Lung (tissue), 12 donors: ENCODE results near the gene NPW. TPM values are rescaled to one million over a fixed set of nuclear protein-coding genes. Genes with fewer than 3 reads are reported as not detected.
"Not testable (repeated sequence)": the region's sequence is repeated elsewhere in the genome, so short reads cannot be mapped to it uniquely, and the experiment has no call there.

Experiments used
- ATAC-seq: fragments of 200-7000 bp; cut with Tn5 transposase; one replicate; pipeline ENCODE4 v1.9.1; 2020; ENCODE audit warnings: moderate number of reproducible peaks; ENCODE audit not compliant: insufficient read depth, low FRiP score
- DNase-seq, 3 donors: peaks; one replicate each; pipeline ENCODE4 v3.0.0-alpha.2; 2013 to 2017
- H3K27ac ChIP-seq, 2 donors: one replicate each; pipeline ENCODE4 v1.5.1; 2013; ENCODE audit warnings: mild to moderate bottlenecking in 2 of 2, moderate library complexity in 2 of 2, control low read depth in 1 of 2, inconsistent platforms in 1 of 2, low read depth in 1 of 2, low read length in 1 of 2
- H3K27me3 ChIP-seq, 3 donors: one replicate each; pipeline ENCODE4 v1.5.1; 2013; ENCODE audit warnings: low read length in 2 of 3; ENCODE audit not compliant: control insufficient read depth in 3 of 3, insufficient read depth in 3 of 3
- H3K36me3 ChIP-seq, 4 donors: one replicate each; pipeline ENCODE4 v1.5.1; 2013; ENCODE audit warnings: low read length in 4 of 4, mild to moderate bottlenecking in 1 of 4, moderate library complexity in 1 of 4; ENCODE audit not compliant: control insufficient read depth in 4 of 4, insufficient read depth in 4 of 4
- H3K4me1 ChIP-seq, 5 donors: one replicate each; pipeline ENCODE4 v1.5.1; 2013; ENCODE audit warnings: low read length in 5 of 5, mild to moderate bottlenecking in 2 of 5, moderate library complexity in 1 of 5; ENCODE audit not compliant: control insufficient read depth in 5 of 5, insufficient read depth in 5 of 5
- H3K4me3 ChIP-seq: one replicate; pipeline ENCODE4 v1.5.1; 2013; ENCODE audit warnings: mild to moderate bottlenecking, control low read depth, moderate library complexity
- H3K9ac ChIP-seq, 2 donors: one replicate each; pipeline ENCODE4 v1.5.1; 2013; ENCODE audit warnings: low read length in 2 of 2, control low read depth in 1 of 2; ENCODE audit not compliant: insufficient read depth in 1 of 2
- H3K9me3 ChIP-seq, 4 donors: one replicate each; pipeline ENCODE4 v1.5.1; 2013; ENCODE audit warnings: low read length in 3 of 4, mild to moderate bottlenecking in 1 of 4, moderate library complexity in 1 of 4; ENCODE audit not compliant: control insufficient read depth in 4 of 4, insufficient read depth in 3 of 4
- CTCF ChIP-seq: IDR thresholded peaks from 2 replicates; pipeline ENCODE4 v1.5.1; 2012; ENCODE audit warnings: mild to moderate bottlenecking; ENCODE audit errors: control extremely low read depth, extremely low read depth
- WGBS, 2 donors: extraction: QIAGEN DNeasy Blood & Tissue Kit; methylation state at CpG; one replicate each; pipeline ENCODE4 v1.1.7; 2013; 5-methylcytosine and 5-hydroxymethylcytosine counted together
- polyA plus RNA-seq, 2 donors: library from polyadenylated mRNA; stranded (reverse); fragments of 200-250 nt; gene quantifications; one replicate each; pipeline ENCODE4 v1.2.1, GENCODE V29; 2013
- total RNA-seq, 2 donors: library from RNA; depleted of rRNA in 1 of 2; stranded (reverse); fragments of >200 nt in 1 of 2; gene quantifications; one replicate each; pipeline ENCODE4 v1.2.1, GENCODE V29; 2014 to 2021
- donor health status: control.
- donor health status: control.
- donor health status: Bipolar disorder and iron deficiency.
- donor health status: healthy.
- donor health status: DM: yes; HTN: yes; CAD: no.

The NPW gene
- total and polyA plus RNA-seq, 4 donors, result 0.12 to 1.3 (median 0.53) TPM

GRCh38 chr16:2033057-2033908 lies 13.7 kb downstream of the NPW start:
- Histone ChIP-seq H3K27me3 (no peaks in the 10 kb centered on the region), H3K36me3 (peaks cover 0 to 27% (median 12%) of the 10 kb centered on the region in 4 donors), H3K27ac (peak overlapping the region; percentile 81 to 96), H3K4me1 (peaks cover 0 to 66% (median 44%) of the 10 kb centered on the region in 5 donors), H3K9ac (no peak overlapping the region), H3K4me3 (peak overlapping the region; percentile 66), H3K9me3 (no peaks in the 10 kb centered on the region)
- TF ChIP-seq CTCF, result no peak
- 16 to 20% methylated on average over 31 to 37 of the region's 37 CpGs for WGBS, 2 donors
- DNase-seq (peak; percentile 80 to 87 (median 84)), ATAC-seq (peak; percentile 21)

GRCh38 chr16:2033909-2034695 lies 14.5 kb downstream of the NPW start:
- DNase-seq, result peak in 1 of 3 donors; percentile 49
- not testable (repeated sequence) for H3K27me3 ChIP-seq, H3K9me3 ChIP-seq, H3K9ac ChIP-seq, ATAC-seq
- Histone ChIP-seq H3K36me3 (peaks cover 0 to 31% (median 12%) of the 10 kb centered on the region in 4 donors), H3K4me3 (peak overlapping the region; percentile 66), H3K27ac (peak overlapping the region; percentile 81 to 96), H3K4me1 (peaks cover 0 to 66% (median 43%) of the 10 kb centered on the region in 5 donors)
- 55 to 58% methylated on average over 14 to 16 of the region's 32 CpGs for WGBS, 2 donors

GRCh38 chr16:2034696-2035430 lies 15.3 kb downstream of the NPW start:
- H3K9me3 ChIP-seq, result no peaks in the 10 kb centered on the region
- 57 to 67% methylated on average over 13 to 17 of the region's 17 CpGs for WGBS, 2 donors
- DNase-seq, result no peak
- no peak for TF ChIP-seq CTCF
- H3K27ac ChIP-seq, result peak overlapping the region; percentile 71 to 91
- H3K27me3 ChIP-seq, result no peaks in the 10 kb centered on the region
- peak overlapping the region; percentile 55 for H3K4me3 ChIP-seq
- ATAC-seq, result no peak
- peaks cover 0 to 74% (median 48%) of the 10 kb centered on the region in 5 donors for H3K4me1 ChIP-seq
- H3K9ac ChIP-seq, result no peak overlapping the region
- H3K36me3 ChIP-seq, result peaks cover 0 to 30% (median 12%) of the 10 kb centered on the region in 4 donors
